K562 (cell line): ENCODE data around the gene LRIF1. TPM values are rescaled to one million over a fixed set of nuclear protein-coding genes. Genes with fewer than 3 reads are reported as not detected.

Source experiments
- BACH1 ChIP-seq: fragments of 200-800 bp; sonication (Bioruptor generic); IDR thresholded peaks from 2 replicates; pipeline ENCODE4 v1.6.1; 2016; ENCODE audit warnings: missing genetic modification characterization, missing compliant biosample characterization
- BDP1 ChIP-seq: IDR thresholded peaks from 3 replicates; pipeline ENCODE4 v1.6.1; 2011; ENCODE audit not compliant: insufficient read length, insufficient read depth
- ELF4 ChIP-seq: fragments of 450-650 bp; formaldehyde crosslinking; IDR thresholded peaks from 2 replicates; pipeline ENCODE4 v1.4.0; 2022; ENCODE audit warnings: missing genetic modification characterization
- KLF13 ChIP-seq: fragments of 450-650 bp; IDR thresholded peaks from 2 replicates; pipeline ENCODE4 v1.6.1; 2016; ENCODE audit warnings: missing genetic modification characterization, low read depth, mild to moderate bottlenecking, missing compliant biosample characterization, moderate library complexity, borderline replicate concordance
- SMAD4 ChIP-seq: fragments of 250-450 bp; sonication (Bioruptor Pico); conservative IDR thresholded peaks from 2 replicates; pipeline ENCODE4 v1.8.0; 2021; ENCODE audit warnings: inconsistent platforms, mild to moderate bottlenecking, moderate library complexity
- SMARCC2 ChIP-seq: fragments of 450-650 bp; IDR thresholded peaks from 2 replicates; pipeline ENCODE4 v1.6.1; 2017; ENCODE audit warnings: antibody characterized with exemption, moderate library complexity, mild to moderate bottlenecking, low read depth
- ZFP30 ChIP-seq: fragments of 250-450 bp; sonication (Bioruptor Pico); IDR thresholded peaks from 2 replicates; pipeline ENCODE4 v1.8.0; 2022; ENCODE audit warnings: moderate library complexity, mild to moderate bottlenecking, inconsistent platforms, borderline replicate concordance
- ZNF134 ChIP-seq: fragments of 250-450 bp; sonication (Bioruptor Pico); conservative IDR thresholded peaks from 2 replicates; pipeline ENCODE4 v1.4.0; 2020
- polyA plus RNA-seq, 8 experiments: library from polyadenylated mRNA; depleted of rRNA in 4 of 8; stranded (reverse) in 5 of 8; unstranded in 3 of 8; fragments of >200 nt; fragmentation: Nextera tagmentation in 2 of 8; fragmentation: Illumina TruSeq in 1 of 8; extraction: Ambion mirVana in 2 of 8; extraction: Trizol in 1 of 8; gene quantifications; 2 replicates each; pipeline versions ENCODE4 v1.2.1 to v1.2.3, GENCODE V29; 2011 to 2014; ENCODE audit warnings: inconsistent platforms in 1 of 8, missing spikeins in 1 of 8
- total RNA-seq, 7 experiments: library from RNA; depleted of rRNA in 6 of 7; stranded (reverse); fragments of >200 nt in 6 of 7; fragmentation: Illumina TruSeq in 2 of 7; extraction: Trizol in 2 of 7; gene quantifications; 2 replicates each; pipeline versions ENCODE4 v1.2.1 to v1.2.3, GENCODE V29; 2011 to 2021; ENCODE audit warnings: low replicate concordance in 1 of 7
- TF ChIP-seq, protein P1 (sequence below), 2 experiments: fragments of 450-650 bp in 1 of 2; IDR thresholded peaks; 2 replicates each; pipeline ENCODE4 v1.6.1; 2011 to 2017; ENCODE audit warnings: low read depth in 2 of 2, antibody characterized with exemption in 1 of 2, borderline replicate concordance in 1 of 2, low read length in 1 of 2, mild to moderate bottlenecking in 1 of 2, mixed read lengths in 1 of 2; ENCODE audit not compliant: control insufficient read depth in 1 of 2
- TF ChIP-seq, protein P2 (sequence below): fragments of 450-650 bp; IDR thresholded peaks from 2 replicates; pipeline ENCODE4 v1.6.1; 2018; ENCODE audit warnings: mild to moderate bottlenecking, low read depth; ENCODE audit not compliant: partially characterized antibody

Gene LRIF1
- total and polyA plus RNA-seq, 9 of the 15 experiments (the other 6 are each of a cell fraction or from before 2014, with no cell fraction given): 35.6 to 88.8 (median 74.1) TPM

DNA sequence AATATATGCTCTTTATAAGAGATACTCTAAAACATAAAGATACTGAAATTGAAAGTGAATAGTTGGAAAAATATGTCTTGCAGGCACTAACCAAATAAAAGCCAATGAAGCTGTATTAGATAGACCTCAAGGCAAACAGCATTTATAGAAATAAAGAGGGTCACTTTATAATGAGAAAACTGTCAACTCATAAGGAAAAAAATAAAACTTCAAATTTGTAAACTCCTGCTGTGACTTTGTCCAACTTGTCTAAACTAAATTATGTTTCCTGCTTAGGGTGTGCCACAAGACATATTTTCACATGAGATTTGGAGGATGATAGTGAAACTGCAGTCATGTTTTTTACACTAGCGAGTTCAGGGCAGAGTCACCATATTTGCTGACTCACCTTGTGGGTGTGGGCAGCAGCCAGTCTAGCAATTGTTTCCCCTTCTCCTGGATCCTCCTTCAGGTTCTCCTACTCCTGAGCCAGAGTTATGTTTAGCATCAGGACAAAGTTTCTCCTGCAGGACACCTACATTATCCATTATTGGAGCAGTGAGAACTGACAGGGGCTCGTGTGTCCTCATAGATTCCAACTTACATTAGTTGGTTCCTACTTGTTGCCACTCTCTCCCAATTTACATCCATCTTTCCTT, 46.9 kb downstream of the LRIF1 start (continued):
- TF ChIP-seq, protein P1, sequence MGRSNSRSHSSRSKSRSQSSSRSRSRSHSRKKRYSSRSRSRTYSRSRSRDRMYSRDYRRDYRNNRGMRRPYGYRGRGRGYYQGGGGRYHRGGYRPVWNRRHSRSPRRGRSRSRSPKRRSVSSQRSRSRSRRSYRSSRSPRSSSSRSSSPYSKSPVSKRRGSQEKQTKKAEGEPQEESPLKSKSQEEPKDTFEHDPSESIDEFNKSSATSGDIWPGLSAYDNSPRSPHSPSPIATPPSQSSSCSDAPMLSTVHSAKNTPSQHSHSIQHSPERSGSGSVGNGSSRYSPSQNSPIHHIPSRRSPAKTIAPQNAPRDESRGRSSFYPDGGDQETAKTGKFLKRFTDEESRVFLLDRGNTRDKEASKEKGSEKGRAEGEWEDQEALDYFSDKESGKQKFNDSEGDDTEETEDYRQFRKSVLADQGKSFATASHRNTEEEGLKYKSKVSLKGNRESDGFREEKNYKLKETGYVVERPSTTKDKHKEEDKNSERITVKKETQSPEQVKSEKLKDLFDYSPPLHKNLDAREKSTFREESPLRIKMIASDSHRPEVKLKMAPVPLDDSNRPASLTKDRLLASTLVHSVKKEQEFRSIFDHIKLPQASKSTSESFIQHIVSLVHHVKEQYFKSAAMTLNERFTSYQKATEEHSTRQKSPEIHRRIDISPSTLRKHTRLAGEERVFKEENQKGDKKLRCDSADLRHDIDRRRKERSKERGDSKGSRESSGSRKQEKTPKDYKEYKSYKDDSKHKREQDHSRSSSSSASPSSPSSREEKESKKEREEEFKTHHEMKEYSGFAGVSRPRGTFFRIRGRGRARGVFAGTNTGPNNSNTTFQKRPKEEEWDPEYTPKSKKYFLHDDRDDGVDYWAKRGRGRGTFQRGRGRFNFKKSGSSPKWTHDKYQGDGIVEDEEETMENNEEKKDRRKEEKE (IDR thresholded peaks at IDR 0.05; ENCODE audit: borderline replicate concordance in 1 of 2, control insufficient read depth in 1 of 2, low read depth in 2 of 2, low read length in 1 of 2): no peak
- TF ChIP-seq ZFP30 (CRISPR knock-in tag) (no peak), SMARCC2 (peak; percentile 87), BDP1 (no peak), SMAD4 (peak; percentile 80), KLF13 (tag) (no peak), ELF4 (CRISPR knock-in tag) (peak; percentile 31; the same call in 1 of the 2 replicates), BACH1 (peak; percentile 97), ZNF134 (CRISPR knock-in tag) (0 out of 2 replicates have a peak, but pooled peaks have one; percentile 30)
- TF ChIP-seq, protein P2, sequence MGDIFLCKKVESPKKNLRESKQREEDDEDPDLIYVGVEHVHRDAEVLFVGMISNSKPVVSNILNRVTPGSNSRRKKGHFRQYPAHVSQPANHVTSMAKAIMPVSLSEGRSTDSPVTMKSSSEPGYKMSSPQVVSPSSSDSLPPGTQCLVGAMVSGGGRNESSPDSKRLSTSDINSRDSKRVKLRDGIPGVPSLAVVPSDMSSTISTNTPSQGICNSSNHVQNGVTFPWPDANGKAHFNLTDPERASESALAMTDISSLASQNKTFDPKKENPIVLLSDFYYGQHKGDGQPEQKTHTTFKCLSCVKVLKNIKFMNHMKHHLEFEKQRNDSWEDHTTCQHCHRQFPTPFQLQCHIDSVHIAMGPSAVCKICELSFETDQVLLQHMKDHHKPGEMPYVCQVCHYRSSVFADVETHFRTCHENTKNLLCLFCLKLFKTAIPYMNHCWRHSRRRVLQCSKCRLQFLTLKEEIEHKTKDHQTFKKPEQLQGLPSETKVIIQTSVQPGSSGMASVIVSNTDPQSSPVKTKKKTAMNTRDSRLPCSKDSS: no peak
